ENCODE data around the gene MPIG6B.

MPIG6B gene

GRCh38 chr6:31713991-31714684 is 9.0 kb upstream of the MPIG6B start (continued):
- TF ChIP-seq ZNF174 (tag by site-specific recombination; IDR thresholded peaks at IDR 0.05) (no peak), ZNF600 (tag by site-specific recombination; IDR thresholded peaks at IDR 0.05) (peak; percentile 39; the same call in 1 of the 2 replicates), KLF1 (tag by site-specific recombination; IDR thresholded peaks at IDR 0.05) (peak; percentile 100), GLI2 (tag by site-specific recombination; IDR thresholded peaks at IDR 0.05; ENCODE audit: borderline replicate concordance, low read depth) (no peak), BCL11B (tag by site-specific recombination; IDR thresholded peaks at IDR 0.05; ENCODE audit: low read depth) (0 out of 2 replicates have a peak, but pooled peaks have one; percentile 7), ZIC2 (tag by site-specific recombination; IDR thresholded peaks at IDR 0.05) (peak; percentile 99), KLF7 (tag by site-specific recombination; IDR thresholded peaks at IDR 0.05; ENCODE audit: borderline replicate concordance) (0 out of 2 replicates have a peak, but pooled peaks have one; percentile 37), ZBTB21 (tag by site-specific recombination; IDR thresholded peaks at IDR 0.05) (no peak), TCF7L2 (IDR thresholded peaks at IDR 0.05; ENCODE audit: borderline replicate concordance, low read depth, low read length) (peak; percentile 67; the same call in 1 of the 2 replicates), GLIS1 (tag by site-specific recombination; IDR thresholded peaks at IDR 0.05) (peak; percentile 91)
- TF ChIP-seq, protein P1, sequence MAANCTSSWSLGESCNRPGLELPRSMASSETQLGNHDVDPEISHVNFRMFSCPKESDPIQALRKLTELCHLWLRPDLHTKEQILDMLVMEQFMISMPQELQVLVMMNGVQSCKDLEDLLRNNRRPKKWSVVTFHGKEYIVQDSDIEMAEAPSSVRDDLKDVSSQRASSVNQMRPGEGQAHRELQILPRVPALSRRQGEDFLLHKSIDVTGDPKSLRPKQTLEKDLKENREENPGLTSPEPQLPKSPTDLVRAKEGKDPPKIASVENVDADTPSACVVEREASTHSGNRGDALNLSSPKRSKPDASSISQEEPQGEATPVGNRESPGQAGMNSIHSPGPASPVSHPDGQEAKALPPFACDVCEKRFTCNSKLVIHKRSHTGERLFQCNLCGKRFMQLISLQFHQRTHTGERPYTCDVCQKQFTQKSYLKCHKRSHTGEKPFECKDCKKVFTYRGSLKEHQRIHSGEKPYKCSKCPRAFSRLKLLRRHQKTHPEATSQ (tag by site-specific recombination; IDR thresholded peaks at IDR 0.05): no peak
- TF ChIP-seq, protein P2, sequence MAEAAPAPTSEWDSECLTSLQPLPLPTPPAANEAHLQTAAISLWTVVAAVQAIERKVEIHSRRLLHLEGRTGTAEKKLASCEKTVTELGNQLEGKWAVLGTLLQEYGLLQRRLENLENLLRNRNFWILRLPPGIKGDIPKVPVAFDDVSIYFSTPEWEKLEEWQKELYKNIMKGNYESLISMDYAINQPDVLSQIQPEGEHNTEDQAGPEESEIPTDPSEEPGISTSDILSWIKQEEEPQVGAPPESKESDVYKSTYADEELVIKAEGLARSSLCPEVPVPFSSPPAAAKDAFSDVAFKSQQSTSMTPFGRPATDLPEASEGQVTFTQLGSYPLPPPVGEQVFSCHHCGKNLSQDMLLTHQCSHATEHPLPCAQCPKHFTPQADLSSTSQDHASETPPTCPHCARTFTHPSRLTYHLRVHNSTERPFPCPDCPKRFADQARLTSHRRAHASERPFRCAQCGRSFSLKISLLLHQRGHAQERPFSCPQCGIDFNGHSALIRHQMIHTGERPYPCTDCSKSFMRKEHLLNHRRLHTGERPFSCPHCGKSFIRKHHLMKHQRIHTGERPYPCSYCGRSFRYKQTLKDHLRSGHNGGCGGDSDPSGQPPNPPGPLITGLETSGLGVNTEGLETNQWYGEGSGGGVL (tag by site-specific recombination; IDR thresholded peaks at IDR 0.05): peak; percentile 98

- Histone ChIP-seq H3K4me1 (ENCODE audit: control insufficient read depth, insufficient read depth, low read length) (peaks cover 4% of the 10 kb centered on the region), H3K27ac (ENCODE audit: extremely low read depth, low read depth, low read length) (peak within 1 kb of the TSS; percentile 46), H3K9me3 (ENCODE audit: control insufficient read depth, insufficient read depth, low read depth, low read length) (no peaks in the 10 kb centered on the region), H3K36me3 (ENCODE audit: control insufficient read depth in 2 of 2, insufficient read depth in 1 of 2, low read length in 2 of 2) (no peaks in the 10 kb centered on the region), H3K4me3 (ENCODE audit: low read depth, low read length) (no peak within 1 kb of the TSS)
- ChIA-PET CTCF (interaction anchor here (0.7 to 1.5 kb wide), 3 partner anchors 54 to 152 kb away, joined by 3 to 8 read pairs (median 3); no protein-coding TSS in a partner anchor), POLR2A (interaction anchor here (0.6 to 1.6 kb wide), 4 partner anchors 12 to 112 kb away, joined by 3 to 10 read pairs (median 4); partner anchors contain the start of genes ABHD16A and HSPA1B)
- peak; percentile 78 for TF ChIP-seq ZNF335 (tag by site-specific recombination; conservative IDR thresholded peaks at IDR 0.05)
- TF ChIP-seq, protein P3, sequence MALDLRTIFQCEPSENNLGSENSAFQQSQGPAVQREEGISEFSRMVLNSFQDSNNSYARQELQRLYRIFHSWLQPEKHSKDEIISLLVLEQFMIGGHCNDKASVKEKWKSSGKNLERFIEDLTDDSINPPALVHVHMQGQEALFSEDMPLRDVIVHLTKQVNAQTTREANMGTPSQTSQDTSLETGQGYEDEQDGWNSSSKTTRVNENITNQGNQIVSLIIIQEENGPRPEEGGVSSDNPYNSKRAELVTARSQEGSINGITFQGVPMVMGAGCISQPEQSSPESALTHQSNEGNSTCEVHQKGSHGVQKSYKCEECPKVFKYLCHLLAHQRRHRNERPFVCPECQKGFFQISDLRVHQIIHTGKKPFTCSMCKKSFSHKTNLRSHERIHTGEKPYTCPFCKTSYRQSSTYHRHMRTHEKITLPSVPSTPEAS (tag by site-specific recombination; IDR thresholded peaks at IDR 0.05): peak; percentile 41; the same call in 1 of the 2 replicates
- no peak for TF ChIP-seq ZNF248 (tag by site-specific recombination; IDR thresholded peaks at IDR 0.05)
- TF ChIP-seq ZNF692 (tag by site-specific recombination; IDR thresholded peaks at IDR 0.05): peak; percentile 40; the same call in 1 of the 2 replicates
- TF ChIP-seq KLF10 (tag by site-specific recombination; IDR thresholded peaks at IDR 0.05): no peak
- TF ChIP-seq ZFP41 (tag by site-specific recombination; IDR thresholded peaks at IDR 0.05; ENCODE audit: borderline replicate concordance): no peak
- peak; percentile 47 for TF ChIP-seq GLIS1 (tag by site-specific recombination; IDR thresholded peaks at IDR 0.05)
- peak; percentile 53 for TF ChIP-seq ZBTB8A (tag by site-specific recombination; IDR thresholded peaks at IDR 0.05)
- TF ChIP-seq ZNF792 (tag by site-specific recombination; IDR thresholded peaks at IDR 0.05): no peak
- TF ChIP-seq SP2 (tag by site-specific recombination; IDR thresholded peaks at IDR 0.05): no peak
- no peak for TF ChIP-seq TSHZ1 (tag by site-specific recombination; IDR thresholded peaks at IDR 0.05; ENCODE audit: borderline replicate concordance)
- TF ChIP-seq GLIS2 (tag by site-specific recombination; IDR thresholded peaks at IDR 0.05): peak; percentile 69
- peak; percentile 19; the same call in 1 of the 2 replicates for TF ChIP-seq ZNF341 (tag by site-specific recombination; IDR thresholded peaks at IDR 0.05; ENCODE audit: low read depth)
- TF ChIP-seq ZIC2 (tag by site-specific recombination; IDR thresholded peaks at IDR 0.05): peak; percentile 98
These were observed 7.9 kb upstream of the MPIG6B start, which contains the start of gene LY6G6D for GRCh38 chr6:31715022-31715958. Gene LY6G6D (plus strand): TSS chr6:31715348. CDS start chr6:31715356, 8 bp downstream.
